ENCODE results near the gene BACH1. TPM values are rescaled to one million over a fixed set of nuclear protein-coding genes. Genes with fewer than 3 reads are reported as not detected.

BACH1 gene
- total and polyA plus RNA-seq, 10 of the 15 experiments (the other 5 are each of a cell fraction or from before 2014, with no cell fraction given): 3.2 to 25.7 (median 10.5) TPM

GRCh38 chr21:29260461-29260860, 38.3 kb upstream of the BACH1 start:
- H3K36me3 ChIP-seq (ENCODE audit: control insufficient read depth in 2 of 2, insufficient read depth in 2 of 2, low read length in 1 of 2): no peaks in the 10 kb centered on the region
- no peak overlapping the region for H3K4me2 ChIP-seq (ENCODE audit: control insufficient read depth, insufficient read depth)
- ChIA-PET POLR2A (interaction anchor here (0.6 to 1.4 kb wide), 2 partner anchors 15 to 35 kb away, joined by 3 to 4 read pairs; no protein-coding TSS in a partner anchor), SMC1A (ENCODE audit: uncharacterized antibody, unreplicated experiment) (interaction anchor here (0.9 to 7.1 kb wide), 2 partner anchors 13 to 22 kb away, joined by 3 to 46 read pairs; no protein-coding TSS in a partner anchor), CTCF (interaction anchor here (1.0 to 4.4 kb wide), 2 partner anchors 12 to 22 kb away, joined by 3 to 14 read pairs; no protein-coding TSS in a partner anchor), RAD21 (ENCODE audit: unreplicated experiment) (interaction anchor here (1.6 kb wide), 1 partner anchor 15 kb away, joined by 3 read pairs; no protein-coding TSS in a partner anchor)
- FAIRE-seq: no peak
- BruUV-seq (replicated peaks): no TSS peak
- no peak overlapping the region for H2AFZ ChIP-seq (ENCODE audit: control insufficient read depth, low read depth, low read length)
- H3K9ac ChIP-seq (ENCODE audit: control insufficient read depth, insufficient read depth, low read length): no peak overlapping the region
- TF ChIP-seq SMAD1 (IDR thresholded peaks at IDR 0.05; ENCODE audit: low read depth, partially characterized antibody) (no peak), SRF (IDR thresholded peaks at IDR 0.05; ENCODE audit: low read depth in 2 of 2, low read length in 2 of 2) (no peak)
- no peaks in the 10 kb centered on the region for H3K27me3 ChIP-seq (replicated peaks in 1 of 2; ENCODE audit: control insufficient read depth in 2 of 2, insufficient read depth in 2 of 2, low read length in 1 of 2)
- ATAC-seq: no peak
- no peak overlapping the region for H3K4me3 ChIP-seq
- H3K27ac ChIP-seq (ENCODE audit: control insufficient read depth, insufficient read depth): no peak overlapping the region
- in situ Hi-C loops (cut with MboI): no loop called here
- no peaks in the 10 kb centered on the region for H3K9me3 ChIP-seq (replicated peaks; ENCODE audit: control insufficient read depth, insufficient read depth, low read length)
- DNase-seq (ENCODE audit: low read depth, low spot score): no peak
- H4K20me1 ChIP-seq (ENCODE audit: control insufficient read depth, insufficient read depth): no peaks in the 10 kb centered on the region
- WGBS (ENCODE audit: insufficient coverage, insufficient replicate concordance, low lambda C conversion rate, missing lambda C conversion rate): 96% methylated on average over 2 of the region's 2 CpGs
- no peaks in the 10 kb centered on the region for H3K4me1 ChIP-seq (ENCODE audit: control insufficient read depth, insufficient read depth, low read length)
- intact Hi-C loops (cut with micrococcal nuclease; ENCODE audit: unreplicated experiment): no loop called here
- H3K79me2 ChIP-seq (ENCODE audit: control insufficient read depth, insufficient read depth, low read length): no peaks in the 10 kb centered on the region

- ATAC-seq: no peak
- RAD21 ChIA-PET (ENCODE audit: unreplicated experiment): interaction anchor here (0.9 to 1.6 kb wide), 2 partner anchors 16 kb away, joined by 3 read pairs; no protein-coding TSS in a partner anchor
- 81% methylated on average over 7 of the region's 7 CpGs for WGBS (ENCODE audit: insufficient coverage, insufficient replicate concordance, low lambda C conversion rate, missing lambda C conversion rate)
- SMC1A ChIA-PET (ENCODE audit: uncharacterized antibody, unreplicated experiment): interaction anchor here (1.2 to 7.1 kb wide), 2 partner anchors 14 to 53 kb away, joined by 4 to 46 read pairs; no protein-coding TSS in a partner anchor
- Histone ChIP-seq H3K9ac (ENCODE audit: control insufficient read depth, insufficient read depth, low read length) (no peak overlapping the region), H3K4me3 (no peak overlapping the region), H3K36me3 (ENCODE audit: control insufficient read depth in 2 of 2, insufficient read depth in 2 of 2, low read length in 1 of 2) (no peaks in the 10 kb centered on the region), H3K27me3 (replicated peaks in 1 of 2; ENCODE audit: control insufficient read depth in 2 of 2, insufficient read depth in 2 of 2, low read length in 1 of 2) (no peaks in the 10 kb centered on the region), H3K27ac (ENCODE audit: control insufficient read depth, insufficient read depth) (no peak overlapping the region), H3K4me2 (ENCODE audit: control insufficient read depth, insufficient read depth) (no peak overlapping the region), H4K20me1 (ENCODE audit: control insufficient read depth, insufficient read depth) (no peaks in the 10 kb centered on the region), H2AFZ (ENCODE audit: control insufficient read depth, low read depth, low read length) (no peak overlapping the region), H3K79me2 (ENCODE audit: control insufficient read depth, insufficient read depth, low read length) (no peaks in the 10 kb centered on the region), H3K4me1 (ENCODE audit: control insufficient read depth, insufficient read depth, low read length) (no peaks in the 10 kb centered on the region), H3K9me3 (replicated peaks; ENCODE audit: control insufficient read depth, insufficient read depth, low read length) (no peaks in the 10 kb centered on the region)
- no TSS peak for BruUV-seq (replicated peaks)
- POLR2A ChIA-PET: interaction anchor here (1.1 to 1.4 kb wide), 2 partner anchors 28 to 34 kb away, joined by 3 to 4 read pairs; no protein-coding TSS in a partner anchor
- no peak for DNase-seq (ENCODE audit: low read depth, low spot score)
- in situ Hi-C loops (cut with MboI) (no loop called here), intact Hi-C loops (cut with micrococcal nuclease; ENCODE audit: unreplicated experiment) (no loop called here)
- no peak for FAIRE-seq
- CTCF ChIA-PET: interaction anchor here (0.7 to 4.4 kb wide), 5 partner anchors 9 to 186 kb away, joined by 3 to 14 read pairs (median 3); no protein-coding TSS in a partner anchor
- TF ChIP-seq TBL1XR1 (IDR thresholded peaks at IDR 0.05; ENCODE audit: low read depth, low read length) (no peak), NBN (IDR thresholded peaks at IDR 0.05) (no peak), TCF7 (IDR thresholded peaks at IDR 0.05; ENCODE audit: borderline replicate concordance) (no peak), TCF12 (IDR thresholded peaks at IDR 0.05; ENCODE audit: low read depth, low read length) (no peak), GATAD2B (conservative IDR thresholded peaks at IDR 0.05; ENCODE audit: low read depth) (no peak), STAT3 (IDR thresholded peaks at IDR 0.05; ENCODE audit: low read depth, low read length) (no peak), HCFC1 (IDR thresholded peaks at IDR 0.05; ENCODE audit: low read length) (no peak), CBX5 (IDR thresholded peaks at IDR 0.05; ENCODE audit: low read depth) (no peak), CREM (IDR thresholded peaks at IDR 0.05; ENCODE audit: low read depth) (no peak), KAT2A (conservative IDR thresholded peaks at IDR 0.05; ENCODE audit: control insufficient read depth, low read depth, low read length) (no peak)
Measured at GRCh38 chr21:29261555-29262540, 36.9 kb upstream of the BACH1 start.

Measured in GM12878 (cell line).